Heart right ventricle (tissue), 16 donors: ENCODE measurements around the gene ADAMTS17. TPM values are rescaled to one million over a fixed set of nuclear protein-coding genes. Genes with fewer than 3 reads are reported as not detected.

Source experiments
- ATAC-seq, 8 donors: fragments of 200-7000 bp; cut with Tn5 transposase; one replicate each; pipeline ENCODE4 v1.9.1; 2020; ENCODE audit warnings: mild to moderate bottlenecking in 8 of 8, moderate library complexity in 8 of 8, moderate number of reproducible peaks in 1 of 8
- DNase-seq, 2 donors: peaks; one replicate each; pipeline ENCODE4 v3.0.0-alpha.2; 2020
- H3K27ac ChIP-seq, 10 donors: fragments of 200-600 bp; sonication (generic) in 2 of 10; one replicate each; pipeline versions ENCODE4 v1.5.0 to v1.8.0; 2020 to 2022; ENCODE audit warnings: mild to moderate bottlenecking in 3 of 10
- H3K27me3 ChIP-seq, 7 donors: fragments of 200-600 bp; one replicate each; pipeline ENCODE4 v1.8.0; 2021 to 2022; ENCODE audit warnings: mild to moderate bottlenecking in 2 of 7
- H3K36me3 ChIP-seq, 9 donors: fragments of 200-600 bp; sonication (generic) in 1 of 9; one replicate each; pipeline versions ENCODE4 v1.5.0 to v1.8.0; 2020 to 2022; ENCODE audit warnings: mild to moderate bottlenecking in 2 of 9
- H3K4me1 ChIP-seq, 9 donors: fragments of 200-600 bp; sonication (generic) in 1 of 9; one replicate each; pipeline versions ENCODE4 v1.5.0 to v1.8.0; 2020 to 2022; ENCODE audit warnings: mild to moderate bottlenecking in 4 of 9
- H3K4me3 ChIP-seq, 10 donors: fragments of 200-600 bp; sonication (generic) in 2 of 10; one replicate each; pipeline versions ENCODE4 v1.5.0 to v1.8.0; 2020 to 2022; ENCODE audit warnings: mild to moderate bottlenecking in 7 of 10, moderate library complexity in 2 of 10
- H3K9me3 ChIP-seq, 11 donors: fragments of 200-600 bp in 10 of 11; sonication (generic) in 2 of 11; one replicate each; pipeline versions ENCODE4 v1.5.0 to v1.8.0; 2013 to 2022; ENCODE audit warnings: mild to moderate bottlenecking in 2 of 11, control low read depth in 1 of 11, moderate library complexity in 1 of 11
- CTCF ChIP-seq, 9 donors: fragments of 200-600 bp; sonication (generic) in 2 of 9; IDR thresholded peaks; one replicate each; pipeline versions ENCODE4 v1.5.0 to v1.8.0; 2021 to 2022; ENCODE audit warnings: antibody characterized with exemption in 9 of 9, mild to moderate bottlenecking in 5 of 9, moderate library complexity in 1 of 9
- WGBS, 2 donors: extraction: QIAGEN DNeasy Blood & Tissue Kit; methylation state at CpG; one replicate each; pipeline ENCODE4 v1.1.7; 2013; ENCODE audit warnings: inconsistent platforms in 1 of 2; 5-methylcytosine and 5-hydroxymethylcytosine counted together
- intact Hi-C, 10 donors: fragments of 100-400 bp; cut with DNase I; formaldehyde crosslinking; loops; one replicate each; pipeline versions ENCODE4 v1.11.1 to v1.14.2; 2022
- polyA plus RNA-seq, 2 donors: library from polyadenylated mRNA; stranded (reverse); fragments of 200-250 nt; gene quantifications; one replicate each; pipeline ENCODE4 v1.2.3, GENCODE V29; 2013
- total RNA-seq, 10 donors: library from RNA; stranded (reverse); fragmentation: NEBNext Ultra II Directional in 3 of 10; extraction: Animal tissue kit (Norgen Biotek cat#: 25700) in 3 of 10; gene quantifications; one replicate each; pipeline versions ENCODE4 v1.2.1 to v1.2.4, GENCODE V29; 2021 to 2023
- donor health status: Arrhythmogenic right ventricular cardiomyopathy.
- donor health status: ischemic (EF 13 %, LVEDD 7.1; RV severe dilation, severe dysfunction).
- donor health status: healthy with polysubstance abuse.
- donor health status: DM: no; HTN: yes; CAD: no.
- donor health status: DM: no; HTN: no; CAD: no.
- donor health status: ischemic (EF 25% LVEDD 6.9; RV normal size, moderate dysfunction).
- donor health status: ischemic (EF 25% LVEDD 5.7; RV mildly dilated, moderate dysfunction).
- donor health status: healthy.
- donor health status: DM: yes; HTN: yes; CAD: no.
- donor health status: Ischemic cardiomyopathy.
- donor health status: ischemic (EF 35%, LVEDD 5.7; RV mildly dilated, moderate dysfunction).
- donor health status: nonischemic (EF 11% LVEDD 7.7; RV severe dilation, severe dysfunction).
- donor health status: DM: yes; HTN: yes; CAD: no.
- donor health status: PGD.
- donor health status: ischemic (EF 29% LVEDD 5.4; RV normal size, mild dysfunction).
- donor health status: nonischemic (EF 23%, LVEDD 6.1; RV moderate dilation, normal function).

Gene ADAMTS17
- total and polyA plus RNA-seq, 12 donors, result 0.47 to 5.0 (median 1.2) TPM

- Histone ChIP-seq H3K4me1 (no peaks in the 10 kb centered on the region), H3K4me3 (no peak overlapping the region), H3K9me3 (no peaks in the 10 kb centered on the region), H3K36me3 (no peaks in the 10 kb centered on the region), H3K27ac (no peak overlapping the region), H3K27me3 (no peaks in the 10 kb centered on the region)
- intact Hi-C loops, result no loop called here
- WGBS, 2 donors, result 92 to 95% methylated on average over 12 of the region's 12 CpGs
- ATAC-seq, result no peak
- TF ChIP-seq CTCF (IDR thresholded peaks at IDR 0.05), result no peak
- no peak for DNase-seq
Observed at GRCh38 chr15:100099976-100100375, 241.8 kb downstream of the ADAMTS17 start.

GRCh38 chr15:100098705-100099104 is 243.1 kb downstream of the ADAMTS17 start:
- Histone ChIP-seq H3K27me3 (no peaks in the 10 kb centered on the region), H3K4me3 (no peak overlapping the region), H3K9me3 (no peaks in the 10 kb centered on the region), H3K36me3 (no peaks in the 10 kb centered on the region), H3K4me1 (peaks cover 0 to 4% (median 0%) of the 10 kb centered on the region in 9 donors), H3K27ac (no peak overlapping the region)
- intact Hi-C loops, result no loop called here
- ATAC-seq, result no peak
- 97% methylated on average over 3 of the region's 3 CpGs for WGBS, 2 donors
- no peak for DNase-seq
- no peak for TF ChIP-seq CTCF (IDR thresholded peaks at IDR 0.05)

- DNase-seq (no peak), ATAC-seq (no peak)
- Histone ChIP-seq H3K27ac (no peak overlapping the region), H3K36me3 (no peaks in the 10 kb centered on the region), H3K27me3 (no peaks in the 10 kb centered on the region), H3K9me3 (no peaks in the 10 kb centered on the region), H3K4me3 (no peak overlapping the region), H3K4me1 (peaks cover 0 to 5% (median 0%) of the 10 kb centered on the region in 9 donors)
- 87 to 90% methylated on average over 13 of the region's 13 CpGs for WGBS, 2 donors
- intact Hi-C loops, result no loop called here
- no peak for TF ChIP-seq CTCF (IDR thresholded peaks at IDR 0.05)
Observed at GRCh38 chr15:100097342-100098127, 244.2 kb downstream of the ADAMTS17 start.

- no peaks in the 10 kb centered on the region for H3K36me3 ChIP-seq
- H3K27ac ChIP-seq, result no peak overlapping the region
- no peak overlapping the region for H3K4me3 ChIP-seq
- no peak for DNase-seq
- no peaks in the 10 kb centered on the region for H3K9me3 ChIP-seq
- intact Hi-C loops, result no loop called here
- no peak for TF ChIP-seq CTCF (IDR thresholded peaks at IDR 0.05)
- WGBS, 2 donors, result 91 to 92% methylated on average over 4 of the region's 4 CpGs
- H3K4me1 ChIP-seq, result peaks cover 0 to 5% (median 0%) of the 10 kb centered on the region in 9 donors
- no peak for ATAC-seq
- no peaks in the 10 kb centered on the region for H3K27me3 ChIP-seq
Observed at GRCh38 chr15:100096700-100097099, 245.1 kb downstream of the ADAMTS17 start.
